Mammary epithelial cell (primary cell): ENCODE results near the gene SNAPC4.

ENCODE experiments used
- EZH2 ChIP-seq: IDR thresholded peaks from 2 replicates; pipeline ENCODE4 v1.6.1; 2012; ENCODE audit warnings: low read length, inconsistent platforms, borderline replicate concordance
- TF ChIP-seq, protein P1 (sequence below), 2 donors: IDR thresholded peaks in 1 of 2; conservative IDR thresholded peaks in 1 of 2; 2 replicates each; pipeline ENCODE4 v1.5.1; 2011 to 2012; ENCODE audit warnings: inconsistent platforms in 2 of 2, low read length in 2 of 2, mild to moderate bottlenecking in 2 of 2, control low read depth in 1 of 2, low read depth in 1 of 2; ENCODE audit not compliant: insufficient read depth in 1 of 2; ENCODE audit errors: extremely low read depth in 1 of 2

DNA sequence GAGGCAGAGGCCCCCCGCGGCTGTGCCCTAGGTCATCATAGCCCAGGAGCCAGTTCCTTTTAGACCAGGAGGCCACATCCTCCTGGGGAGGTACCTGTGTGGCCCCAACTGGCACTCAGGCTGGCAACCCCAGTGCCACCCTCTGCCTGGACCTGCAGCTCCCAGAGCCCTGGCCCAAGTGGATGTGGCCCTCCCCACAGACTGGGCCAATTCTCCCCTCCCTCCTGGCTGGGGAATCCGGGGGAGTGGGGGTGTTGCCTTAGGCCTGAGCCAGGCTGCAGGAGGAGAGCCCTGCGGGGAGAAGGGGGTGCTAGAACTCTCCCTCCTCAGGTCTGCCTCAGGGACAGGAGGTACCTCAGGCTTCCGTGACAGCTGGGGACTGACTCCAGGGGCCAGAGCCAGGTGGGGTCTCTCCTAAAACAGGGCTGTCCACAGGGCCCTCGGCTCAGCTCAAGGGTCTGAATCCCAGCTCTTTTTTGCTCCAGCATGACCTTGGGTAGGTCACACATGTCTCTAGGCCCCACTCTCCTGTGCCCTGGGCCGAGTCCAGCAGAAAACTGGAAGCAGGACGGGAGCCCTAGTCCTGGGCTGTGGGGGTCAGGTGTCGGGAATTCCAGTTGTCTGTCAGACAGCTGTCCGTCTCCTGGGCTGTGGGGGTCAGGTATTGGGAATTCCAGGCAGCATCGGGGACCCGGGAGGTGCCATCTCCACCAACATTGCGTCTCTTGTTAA is 46.0 kb downstream of the SNAPC4 start:
- TF ChIP-seq, protein P1, sequence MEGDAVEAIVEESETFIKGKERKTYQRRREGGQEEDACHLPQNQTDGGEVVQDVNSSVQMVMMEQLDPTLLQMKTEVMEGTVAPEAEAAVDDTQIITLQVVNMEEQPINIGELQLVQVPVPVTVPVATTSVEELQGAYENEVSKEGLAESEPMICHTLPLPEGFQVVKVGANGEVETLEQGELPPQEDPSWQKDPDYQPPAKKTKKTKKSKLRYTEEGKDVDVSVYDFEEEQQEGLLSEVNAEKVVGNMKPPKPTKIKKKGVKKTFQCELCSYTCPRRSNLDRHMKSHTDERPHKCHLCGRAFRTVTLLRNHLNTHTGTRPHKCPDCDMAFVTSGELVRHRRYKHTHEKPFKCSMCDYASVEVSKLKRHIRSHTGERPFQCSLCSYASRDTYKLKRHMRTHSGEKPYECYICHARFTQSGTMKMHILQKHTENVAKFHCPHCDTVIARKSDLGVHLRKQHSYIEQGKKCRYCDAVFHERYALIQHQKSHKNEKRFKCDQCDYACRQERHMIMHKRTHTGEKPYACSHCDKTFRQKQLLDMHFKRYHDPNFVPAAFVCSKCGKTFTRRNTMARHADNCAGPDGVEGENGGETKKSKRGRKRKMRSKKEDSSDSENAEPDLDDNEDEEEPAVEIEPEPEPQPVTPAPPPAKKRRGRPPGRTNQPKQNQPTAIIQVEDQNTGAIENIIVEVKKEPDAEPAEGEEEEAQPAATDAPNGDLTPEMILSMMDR (conservative IDR thresholded peaks at IDR 0.05 in 1 of 2, IDR thresholded peaks at IDR 0.05 in 1 of 2; ENCODE audit: extremely low read depth in 1 of 2, insufficient read depth in 1 of 2, low read depth in 1 of 2, low read length in 2 of 2) = no peak
- no peak for TF ChIP-seq EZH2
